GM13977 (cell line): ENCODE measurements around the gene MLLT11.

ENCODE experiments used
- DNase-seq: peaks from one replicate; pipeline ENCODE4 v3.0.0; 2012; ENCODE audit warnings: low spot score
- CTCF ChIP-seq: IDR thresholded peaks from 2 replicates; pipeline ENCODE4 v1.5.1; 2012; ENCODE audit warnings: mild to moderate bottlenecking, control low read depth; ENCODE audit not compliant: insufficient read depth; ENCODE audit errors: extremely low read depth, missing control alignments
- in situ Hi-C: fragments of 300-500 bp; cut with MboI; formaldehyde crosslinking; loops from one replicate; pipeline ENCODE4 v1.12.0; 2022; ENCODE audit warnings: low sequenced_read_pairs, low pct_unique_long_range_greater_than_20kb, mixed read lengths, inconsistent platforms; ENCODE audit not compliant: unreplicated experiment

Gene MLLT11

GRCh38 chr1:151047925-151048644 is 12.1 kb upstream of the MLLT11 start:
- in situ Hi-C loops = no loop called here
- peak; percentile 78 for DNase-seq
- peak; percentile 51 for TF ChIP-seq CTCF

GRCh38 chr1:151048645-151049032 is 11.6 kb upstream of the MLLT11 start:
- in situ Hi-C loops = no loop called here
- DNase-seq = no peak
- no peak for TF ChIP-seq CTCF

- no peak for TF ChIP-seq CTCF
- in situ Hi-C loops = no loop called here
- no peak for DNase-seq
Observed at GRCh38 chr1:151049458-151049857, 10.7 kb upstream of the MLLT11 start.

GRCh38 chr1:151050051-151050688 is 10.0 kb upstream of the MLLT11 start:
- in situ Hi-C loops = no loop called here
- no peak for DNase-seq

GRCh38 chr1:151051356-151052009 is 8.7 kb upstream of the MLLT11 start:
- TF ChIP-seq CTCF = no peak
- in situ Hi-C loops = no loop called here
- no peak for DNase-seq

More at GRCh38 chr1:151050051-151050688, 10.0 kb upstream of the MLLT11 start:
- TF ChIP-seq CTCF = no peak

GRCh38 chr1:151054971-151055547 is 5.1 kb upstream of the MLLT11 start:
- in situ Hi-C loops = no loop called here
- no peak for TF ChIP-seq CTCF
- no peak for DNase-seq
